HepG2 (cell line): ENCODE data around the gene NODAL. TPM values are rescaled to one million over a fixed set of nuclear protein-coding genes. Genes with fewer than 3 reads are reported as not detected.

Source experiments
- ATAC-seq: fragments of 200-7000 bp; cut with Tn5 transposase; 3 replicates; pipeline ENCODE4 v1.9.1; 2020; ENCODE audit warnings: mild to moderate bottlenecking, moderate library complexity
- BruUV-seq: library from RNA; stranded (reverse); fragments of 400-500 nt; replicated peaks from 2 replicates; lab custom pipeline; 2021; lab: Mats Ljungman, UMichigan
- CTCF ChIA-PET: fragments of 300-600 bp; formaldehyde crosslinking; extraction: SDS; loops from one replicate; lab custom pipeline; 2021; ENCODE audit warnings: low total read pairs, inconsistent platforms, low intra/inter-chr PET ratio; lab: Yijun Ruan, JAX
- POLR2A ChIA-PET: fragments of 350-600 bp; sonication (Branson Sonifier 250); formaldehyde crosslinking; loops from one replicate; lab custom pipeline; 2020; ENCODE audit warnings: antibody characterized with exemption, inconsistent platforms; lab: Yijun Ruan, JAX
- DNase-seq: peaks from one replicate; pipeline ENCODE4 v3.0.0-alpha.2; 2015; ENCODE audit warnings: low spot score
- FAIRE-seq: peaks from 3 replicates; lab custom pipeline; 2011; peaks lifted over from hg19 to GRCh38; lab: Jason Lieb, UNC
- H2AFZ ChIP-seq: one replicate; pipeline ENCODE4 v1.6.1; 2011; ENCODE audit warnings: low read length, inconsistent platforms
- H3K27ac ChIP-seq: fragments of 300-600 bp; 3 replicates; pipeline ENCODE4 v1.8.0; 2011; ENCODE audit warnings: mixed run types, mild to moderate bottlenecking, mixed read lengths, low read length, inconsistent platforms; ENCODE audit not compliant: insufficient read depth; ENCODE audit errors: extremely low read length
- H3K27me3 ChIP-seq, 2 experiments: fragments of 200-600 bp in 1 of 2; 2 replicates in 1 of 2; 3 replicates in 1 of 2; pipeline versions ENCODE4 v1.6.0 to v1.8.0; 2011; ENCODE audit warnings: low read length in 2 of 2, mild to moderate bottlenecking in 2 of 2, moderate library complexity in 2 of 2, inconsistent platforms in 1 of 2; ENCODE audit not compliant: insufficient read depth in 2 of 2, control insufficient read depth in 1 of 2
- H3K36me3 ChIP-seq, 2 experiments: fragments of 200-600 bp in 1 of 2; replicated peaks in 1 of 2; 2 replicates in 1 of 2; 3 replicates in 1 of 2; pipeline versions ENCODE4 v1.5.1 to v1.8.0; 2011; ENCODE audit warnings: low read length in 2 of 2, inconsistent platforms in 1 of 2; ENCODE audit not compliant: insufficient read depth in 2 of 2, control insufficient read depth in 1 of 2
- H3K4me1 ChIP-seq: 2 replicates; pipeline ENCODE4 v1.5.1; 2012; ENCODE audit warnings: low read length, inconsistent platforms; ENCODE audit not compliant: insufficient read depth
- H3K4me2 ChIP-seq: 2 replicates; pipeline ENCODE4 v1.6.0; 2011; ENCODE audit warnings: low read depth, low read length, inconsistent platforms
- H3K4me3 ChIP-seq, 3 experiments: fragments of 200-600 bp in 1 of 3; sonication (generic), shearing (Covaris generic) in 1 of 3; replicated peaks in 1 of 3; 2 replicates each; pipeline ENCODE4 v1.5.1; 2011 to 2016; ENCODE audit warnings: low read length in 3 of 3, inconsistent platforms in 2 of 3, low read depth in 2 of 3, mild to moderate bottlenecking in 2 of 3, control low read depth in 1 of 3, mixed read lengths in 1 of 3; ENCODE audit not compliant: insufficient read depth in 1 of 3
- H3K79me2 ChIP-seq: one replicate; pipeline ENCODE4 v1.6.1; 2011; ENCODE audit warnings: low read length, inconsistent platforms; ENCODE audit not compliant: insufficient read depth
- H3K9ac ChIP-seq: 2 replicates; pipeline ENCODE4 v1.6.0; 2011; ENCODE audit warnings: mild to moderate bottlenecking, low read depth, low read length, inconsistent platforms; ENCODE audit not compliant: insufficient read depth
- H3K9me3 ChIP-seq: 2 replicates; pipeline ENCODE4 v1.5.1; 2012; ENCODE audit warnings: mild to moderate bottlenecking, low read length
- H4K20me1 ChIP-seq: 2 replicates; pipeline ENCODE4 v1.6.0; 2011; ENCODE audit warnings: inconsistent platforms, mild to moderate bottlenecking, low read length, moderate library complexity; ENCODE audit not compliant: insufficient read depth
- KAT8 ChIP-seq: IDR thresholded peaks from 2 replicates; pipeline ENCODE4 v1.6.1; 2016; ENCODE audit warnings: missing genetic modification reagents, missing compliant biosample characterization
- MED1 ChIP-seq: sonication (generic); formaldehyde crosslinking; IDR thresholded peaks from 2 replicates; pipeline ENCODE4 v1.4.0; 2020; ENCODE audit warnings: missing genetic modification reagents
- SOX13 ChIP-seq, 3 experiments: fragments of 450-650 bp in 1 of 3; sonication (generic) in 1 of 3; formaldehyde crosslinking in 1 of 3; IDR thresholded peaks in 2 of 3; conservative IDR thresholded peaks in 1 of 3; 2 replicates each; pipeline versions ENCODE4 v1.5.0 to v1.6.1; 2016 to 2020; ENCODE audit warnings: antibody characterized with exemption in 1 of 3, mild to moderate bottlenecking in 1 of 3, missing compliant biosample characterization in 1 of 3, missing genetic modification reagents in 1 of 3, moderate library complexity in 1 of 3
- ZBTB2 ChIP-seq: sonication (generic); formaldehyde crosslinking; IDR thresholded peaks from 2 replicates; pipeline ENCODE4 v1.8.0; 2022; ENCODE audit warnings: low read depth, missing genetic modification reagents
- ZBTB39 ChIP-seq: sonication (generic); formaldehyde crosslinking; IDR thresholded peaks from 2 replicates; pipeline ENCODE4 v1.5.0; 2020; ENCODE audit warnings: missing genetic modification reagents
- ZKSCAN8 ChIP-seq: IDR thresholded peaks from 2 replicates; pipeline ENCODE4 v1.6.1; 2016; ENCODE audit warnings: borderline replicate concordance, missing genetic modification reagents, missing compliant biosample characterization
- ZNF136 ChIP-seq: sonication (generic); formaldehyde crosslinking; IDR thresholded peaks from 2 replicates; pipeline ENCODE4 v1.8.1; 2022; ENCODE audit warnings: low read depth, mild to moderate bottlenecking, moderate library complexity, missing genetic modification reagents
- ZNF503 ChIP-seq: sonication (generic); formaldehyde crosslinking; IDR thresholded peaks from 2 replicates; pipeline ENCODE4 v1.4.0; 2020; ENCODE audit warnings: missing genetic modification reagents
- ZSCAN20 ChIP-seq: sonication (generic); formaldehyde crosslinking; IDR thresholded peaks from 2 replicates; pipeline ENCODE4 v1.4.0; 2020; ENCODE audit warnings: missing genetic modification reagents, mild to moderate bottlenecking, borderline replicate concordance
- WGBS: methylation state at CpG from one replicate; pipeline ENCODE4 v1.1.6; 2017; ENCODE audit warnings: low lambda C conversion rate; 5-methylcytosine and 5-hydroxymethylcytosine counted together
- in situ Hi-C: cut with HindIII; loops from 2 replicates; pipeline ENCODE4 v1.10.0; 2017; ENCODE audit warnings: low pct_unique_long_range_greater_than_20kb; ENCODE audit not compliant: extremely low pct_ligation_motif_present
- intact Hi-C: fragments of 100-400 bp; cut with micrococcal nuclease; formaldehyde crosslinking; loops from one replicate; pipeline ENCODE4 v1.10.0; 2022; ENCODE audit not compliant: unreplicated experiment
- polyA plus RNA-seq, 8 experiments: library from polyadenylated mRNA; depleted of rRNA in 3 of 8; stranded (reverse) in 7 of 8; unstranded in 1 of 8; fragments of >200 nt; fragmentation: Illumina TruSeq in 4 of 8; extraction: Trizol in 4 of 8; gene quantifications; 2 replicates each; pipeline versions ENCODE4 v1.2.1 to v1.2.3, GENCODE V29; 2011 to 2016; ENCODE audit warnings: low read depth in 4 of 8, missing spikeins in 1 of 8, mixed read lengths in 1 of 8; ENCODE audit not compliant: insufficient read depth in 1 of 8
- total RNA-seq, 5 experiments: library from RNA; depleted of rRNA; stranded (reverse); fragments of >200 nt; fragmentation: Illumina TruSeq; extraction: Trizol; gene quantifications; 2 replicates each; pipeline ENCODE4 v1.2.3, GENCODE V29; 2016; ENCODE audit warnings: low read depth in 1 of 5

NODAL gene
- total and polyA plus RNA-seq, 2 of the 13 experiments (the other 11 are each of a cell fraction or from before 2014, with no cell fraction given): not detected

- H3K36me3 ChIP-seq: peaks cover 0 to 2% of the 10 kb centered on the region in 2 experiments; a peak in 1 of 5 replicates
- no peak overlapping the region for H2AFZ ChIP-seq
- ChIA-PET CTCF (no interaction called here), POLR2A (interaction anchor here (2.5 kb wide), 1 partner anchor 28 kb away, joined by 32 read pairs; the partner anchor contains the start of gene EIF4EBP2)
- in situ Hi-C loops: no loop called here
- H3K4me1 ChIP-seq: peaks cover 29% of the 10 kb centered on the region
- WGBS: 97% methylated on average over 6 of the region's 6 CpGs
- intact Hi-C loops: loop anchor here (5.0 kb wide), 1 partner anchor 50 kb away; the partner anchor contains the start of gene LRRC20
- H3K4me2 ChIP-seq: no peak overlapping the region
- FAIRE-seq (no peak), ATAC-seq (no peak), DNase-seq (no peak)
- H3K4me3 ChIP-seq: no peak overlapping the region
- no peak overlapping the region for H3K9ac ChIP-seq
- no peaks in the 10 kb centered on the region for H3K9me3 ChIP-seq
- no peaks in the 10 kb centered on the region for H3K79me2 ChIP-seq
- no TSS peak for BruUV-seq
- TF ChIP-seq ZBTB2 (CRISPR knock-in tag) (no peak), ZKSCAN8 (no peak), KAT8 (CRISPR knock-in tag) (no peak), SOX13 (IDR thresholded peaks at IDR 0.05) (no peak), SOX13 (CRISPR knock-in tag; conservative IDR thresholded peaks at IDR 0.05 in 1 of 2, IDR thresholded peaks at IDR 0.05 in 1 of 2) (no peak), ZNF136 (CRISPR knock-in tag) (no peak), ZSCAN20 (no peak), ZNF503 (CRISPR knock-in tag) (no peak), MED1 (no peak), ZBTB39 (no peak)
- no peaks in the 10 kb centered on the region for H4K20me1 ChIP-seq
- H3K27me3 ChIP-seq: no peaks in the 10 kb centered on the region
- H3K27ac ChIP-seq: no peak overlapping the region
These were observed 8.8 kb downstream of the NODAL start for GRCh38 chr10:70432561-70433263.
